ENCODE results near the gene DACT1.

The DACT1 gene

GRCh38 chr14:58625438-58625837 lies 12.3 kb upstream of the DACT1 start:
- DNase-seq (ENCODE audit: low read depth), result no peak
- no peak for TF ChIP-seq CTCF (IDR thresholded peaks at IDR 0.05; ENCODE audit: control insufficient read depth, insufficient read depth, low read depth, low read length, missing control alignments)

GRCh38 chr14:58626431-58626831 lies 11.3 kb upstream of the DACT1 start:
- H3K4me3 ChIP-seq (ENCODE audit: control insufficient read depth, low read depth, low read length), result no peak overlapping the region
- TF ChIP-seq CTCF (IDR thresholded peaks at IDR 0.05; ENCODE audit: control insufficient read depth, insufficient read depth, low read depth, low read length, missing control alignments), result no peak
- peak; percentile 46 for DNase-seq (ENCODE audit: low read depth)

More at GRCh38 chr14:58625438-58625837, 12.3 kb upstream of the DACT1 start:
- H3K4me3 ChIP-seq (ENCODE audit: control insufficient read depth, low read depth, low read length), result no peak overlapping the region

GRCh38 chr14:58628406-58628805 lies 9.4 kb upstream of the DACT1 start:
- no peak for DNase-seq (ENCODE audit: low read depth)
- TF ChIP-seq CTCF (IDR thresholded peaks at IDR 0.05; ENCODE audit: control insufficient read depth, insufficient read depth, low read depth, low read length, missing control alignments), result no peak
- no peak overlapping the region for H3K4me3 ChIP-seq (ENCODE audit: control insufficient read depth, low read depth, low read length)

GRCh38 chr14:58629281-58629680 lies 8.5 kb upstream of the DACT1 start:
- no peak overlapping the region for H3K4me3 ChIP-seq (ENCODE audit: control insufficient read depth, low read depth, low read length)
- no peak for TF ChIP-seq CTCF (IDR thresholded peaks at IDR 0.05; ENCODE audit: control insufficient read depth, insufficient read depth, low read depth, low read length, missing control alignments)
- DNase-seq (ENCODE audit: low read depth), result no peak

- H3K4me3 ChIP-seq (ENCODE audit: control insufficient read depth, low read depth, low read length), result no peak overlapping the region
- no peak for TF ChIP-seq CTCF (IDR thresholded peaks at IDR 0.05; ENCODE audit: control insufficient read depth, insufficient read depth, low read depth, low read length, missing control alignments)
- DNase-seq (ENCODE audit: low read depth), result no peak
Observed at GRCh38 chr14:58631732-58632131, 6.0 kb upstream of the DACT1 start.

GRCh38 chr14:58633831-58634230 lies 3.9 kb upstream of the DACT1 start:
- no peak for TF ChIP-seq CTCF (IDR thresholded peaks at IDR 0.05; ENCODE audit: control insufficient read depth, insufficient read depth, low read depth, low read length, missing control alignments)
- no peak for DNase-seq (ENCODE audit: low read depth)
- H3K4me3 ChIP-seq (ENCODE audit: control insufficient read depth, low read depth, low read length), result no peak overlapping the region

Data from AG09309 (cell line).